Neural crest cell (in vitro differentiated cells): Measurements from ENCODE around the gene DAAM1. TPM values are rescaled to one million over a fixed set of nuclear protein-coding genes. Genes with fewer than 3 reads are reported as not detected.

Experiments
- DNase-seq: peaks from one replicate; pipeline ENCODE4 v3.0.0; 2021; ENCODE audit warnings: low read depth, mixed read lengths, low spot score
- H3K27ac Mint-ChIP-seq: one replicate; pipeline ENCODE4 v1.8.0; 2021; ENCODE audit warnings: mild to moderate bottlenecking, mixed read lengths; ENCODE audit not compliant: unreplicated experiment
- H3K27me3 Mint-ChIP-seq: 2 replicates; pipeline ENCODE4 v1.8.0; 2021; ENCODE audit warnings: low read depth, mild to moderate bottlenecking, mixed read lengths
- H3K36me3 Mint-ChIP-seq: 2 replicates; pipeline ENCODE4 v1.8.0; 2021; ENCODE audit warnings: low read depth, mild to moderate bottlenecking, mixed read lengths
- H3K4me1 Mint-ChIP-seq: 2 replicates; pipeline ENCODE4 v1.8.0; 2021; ENCODE audit warnings: mixed read lengths
- H3K4me3 Mint-ChIP-seq: one replicate; pipeline ENCODE4 v1.8.0; 2021; ENCODE audit warnings: mild to moderate bottlenecking, mixed read lengths
- H3K9me3 Mint-ChIP-seq: 2 replicates; pipeline ENCODE4 v1.8.0; 2021; ENCODE audit warnings: mixed read lengths
- total RNA-seq: library from RNA; stranded (reverse); gene quantifications from 2 replicates; pipeline ENCODE4 v1.2.1, GENCODE V29; 2021
- TF ChIP-seq, protein P1 (sequence below): fragments of 200-600 bp; sonication (generic); conservative IDR thresholded peaks from 2 replicates; pipeline ENCODE4 v1.5.0; 2021; ENCODE audit warnings: antibody characterized with exemption, mild to moderate bottlenecking

The DAAM1 gene
- total RNA-seq, 1 donor from 2014 or later = 47.2 TPM

DNA sequence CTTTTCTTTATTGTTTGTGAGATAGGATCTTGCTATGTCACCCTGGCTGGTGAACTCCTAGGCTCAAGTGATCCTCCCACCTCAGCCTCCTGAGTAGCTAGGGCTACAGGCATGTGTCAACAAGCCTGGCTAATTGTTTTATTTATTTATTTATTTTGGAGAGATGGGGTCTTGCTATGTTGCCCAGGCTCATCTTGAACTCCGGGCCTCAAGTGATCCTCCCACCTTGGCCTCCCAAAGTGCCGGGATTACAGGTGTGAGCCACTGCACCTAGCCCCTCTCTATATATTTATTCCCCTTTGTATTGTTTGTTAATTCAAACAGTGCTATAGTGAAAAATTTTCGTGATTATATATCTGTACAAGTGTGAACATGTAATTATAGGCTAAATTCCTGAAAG lies 123.3 kb downstream of the DAAM1 start:
- no peaks in the 10 kb centered on the region for H3K27me3 Mint-ChIP-seq
- TF ChIP-seq, protein P1, sequence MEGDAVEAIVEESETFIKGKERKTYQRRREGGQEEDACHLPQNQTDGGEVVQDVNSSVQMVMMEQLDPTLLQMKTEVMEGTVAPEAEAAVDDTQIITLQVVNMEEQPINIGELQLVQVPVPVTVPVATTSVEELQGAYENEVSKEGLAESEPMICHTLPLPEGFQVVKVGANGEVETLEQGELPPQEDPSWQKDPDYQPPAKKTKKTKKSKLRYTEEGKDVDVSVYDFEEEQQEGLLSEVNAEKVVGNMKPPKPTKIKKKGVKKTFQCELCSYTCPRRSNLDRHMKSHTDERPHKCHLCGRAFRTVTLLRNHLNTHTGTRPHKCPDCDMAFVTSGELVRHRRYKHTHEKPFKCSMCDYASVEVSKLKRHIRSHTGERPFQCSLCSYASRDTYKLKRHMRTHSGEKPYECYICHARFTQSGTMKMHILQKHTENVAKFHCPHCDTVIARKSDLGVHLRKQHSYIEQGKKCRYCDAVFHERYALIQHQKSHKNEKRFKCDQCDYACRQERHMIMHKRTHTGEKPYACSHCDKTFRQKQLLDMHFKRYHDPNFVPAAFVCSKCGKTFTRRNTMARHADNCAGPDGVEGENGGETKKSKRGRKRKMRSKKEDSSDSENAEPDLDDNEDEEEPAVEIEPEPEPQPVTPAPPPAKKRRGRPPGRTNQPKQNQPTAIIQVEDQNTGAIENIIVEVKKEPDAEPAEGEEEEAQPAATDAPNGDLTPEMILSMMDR = no peak
- H3K4me1 Mint-ChIP-seq = peaks cover 4% of the 10 kb centered on the region
- H3K4me3 Mint-ChIP-seq = no peak overlapping the region
- H3K36me3 Mint-ChIP-seq = no peaks in the 10 kb centered on the region
- DNase-seq = no peak
- H3K27ac Mint-ChIP-seq = no peak overlapping the region
- no peaks in the 10 kb centered on the region for H3K9me3 Mint-ChIP-seq

DNA sequence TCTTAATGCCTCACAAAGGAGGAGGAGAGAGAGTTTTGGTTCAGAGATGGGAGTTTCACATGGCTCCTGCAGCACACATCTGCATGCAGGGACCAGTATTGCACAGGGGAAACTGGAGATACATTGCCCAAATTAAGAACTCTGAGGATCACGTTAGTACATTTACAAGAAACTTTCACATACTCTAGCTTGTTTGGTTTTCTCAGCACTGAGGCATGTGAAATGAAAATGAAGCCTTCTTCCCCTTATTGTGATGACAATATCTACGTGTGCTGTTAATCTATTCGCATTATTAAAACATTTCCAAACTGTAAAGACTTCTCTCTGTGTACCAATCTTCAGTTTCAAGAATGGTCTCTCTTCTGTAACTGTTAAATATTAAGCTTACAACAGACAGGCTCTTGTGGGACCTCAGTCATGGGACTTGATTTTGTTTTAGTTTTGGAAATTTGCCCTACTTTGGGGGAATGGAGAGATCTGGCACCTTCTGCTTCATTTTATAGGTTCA lies 124.7 kb downstream of the DAAM1 start:
- Mint-ChIP-seq H3K4me1 (peaks cover 4% of the 10 kb centered on the region), H3K9me3 (no peaks in the 10 kb centered on the region), H3K4me3 (no peak overlapping the region), H3K36me3 (no peaks in the 10 kb centered on the region), H3K27me3 (no peaks in the 10 kb centered on the region), H3K27ac (no peak overlapping the region)
- no peak for DNase-seq
- TF ChIP-seq, protein P1 = no peak

DNA sequence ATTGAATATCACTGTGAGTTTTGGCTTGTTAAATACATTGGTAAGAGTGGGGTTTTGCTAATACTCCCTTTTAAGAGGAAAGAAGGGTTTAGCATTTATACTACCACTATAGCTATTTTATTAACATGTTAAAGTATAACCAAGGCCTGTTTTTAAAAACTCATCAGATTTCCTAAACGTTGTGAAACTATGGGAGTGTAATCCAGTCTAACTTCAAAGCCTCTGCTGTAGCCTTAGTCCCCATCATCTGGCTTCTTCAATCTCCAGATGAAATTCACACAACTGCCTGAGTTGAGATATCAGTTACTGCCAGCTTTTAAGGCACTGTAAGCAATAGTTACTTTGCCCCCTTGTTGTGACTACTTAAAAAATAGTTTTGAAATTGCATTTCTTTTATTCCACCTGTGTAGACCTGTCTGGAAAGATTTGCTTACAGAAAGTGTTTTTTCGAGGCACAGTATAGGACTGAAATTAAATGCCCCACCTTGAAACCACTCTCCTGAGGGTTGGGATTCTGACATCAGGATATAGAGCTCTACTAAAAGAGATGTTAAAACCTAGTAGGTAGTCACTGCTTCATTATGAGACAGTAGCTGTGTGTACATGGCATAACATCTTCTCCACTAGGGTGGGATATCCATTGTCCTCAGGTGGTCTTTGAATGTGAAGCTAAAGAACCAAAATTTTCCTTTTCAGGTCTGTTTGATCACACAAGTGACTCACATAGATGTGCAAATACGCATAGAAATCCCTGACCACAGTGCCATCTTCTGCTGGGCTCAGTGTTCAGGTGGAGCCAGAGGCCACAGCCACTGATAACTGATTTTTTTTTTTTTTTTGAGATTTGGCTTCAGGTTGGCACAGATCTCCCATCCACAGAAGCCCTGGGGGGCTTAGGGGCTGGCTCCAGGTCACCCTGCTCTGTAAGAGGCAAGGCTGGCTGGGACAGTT lies 125.5 kb downstream of the DAAM1 start:
- DNase-seq = no peak
- Mint-ChIP-seq H3K27ac (no peak overlapping the region), H3K4me3 (no peak overlapping the region), H3K27me3 (no peaks in the 10 kb centered on the region), H3K4me1 (peaks cover 4% of the 10 kb centered on the region), H3K9me3 (no peaks in the 10 kb centered on the region), H3K36me3 (no peaks in the 10 kb centered on the region)
- TF ChIP-seq, protein P1 = no peak

DNA sequence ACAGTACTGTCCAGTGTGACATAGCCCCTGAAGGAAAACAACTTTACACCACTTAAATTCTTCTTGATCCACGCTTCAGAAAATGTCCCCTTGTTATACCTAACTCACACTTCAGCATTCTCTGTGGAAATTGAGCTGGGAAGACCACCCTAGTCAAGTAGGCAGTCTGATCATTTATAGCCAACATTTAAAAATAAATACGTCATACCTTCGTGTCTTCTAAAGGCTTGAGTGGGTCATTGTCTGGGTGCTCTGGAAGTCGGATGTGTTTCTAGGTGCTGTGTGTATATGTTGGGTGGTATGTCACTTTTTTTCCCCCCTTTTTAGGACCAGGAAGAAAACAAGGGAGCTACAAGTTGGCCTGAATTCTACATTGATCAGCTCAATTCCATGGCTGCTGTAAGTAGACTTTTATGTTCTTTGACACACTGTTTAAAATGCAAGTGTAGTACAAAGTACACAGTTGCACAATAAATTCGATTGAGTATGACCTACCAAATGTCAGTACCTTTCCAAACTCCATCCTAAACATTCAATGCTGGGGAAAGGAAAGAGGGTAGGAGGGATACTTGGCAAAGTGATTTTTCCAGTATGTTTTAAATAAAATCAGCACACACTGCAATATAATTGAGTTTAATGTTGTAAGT lies 126.6 kb downstream of the DAAM1 start:
- TF ChIP-seq, protein P1 = no peak
- Mint-ChIP-seq H3K36me3 (no peaks in the 10 kb centered on the region), H3K4me3 (no peak overlapping the region), H3K4me1 (peaks cover 4% of the 10 kb centered on the region), H3K9me3 (no peaks in the 10 kb centered on the region), H3K27ac (no peak overlapping the region), H3K27me3 (no peaks in the 10 kb centered on the region)
- DNase-seq = no peak

DNA sequence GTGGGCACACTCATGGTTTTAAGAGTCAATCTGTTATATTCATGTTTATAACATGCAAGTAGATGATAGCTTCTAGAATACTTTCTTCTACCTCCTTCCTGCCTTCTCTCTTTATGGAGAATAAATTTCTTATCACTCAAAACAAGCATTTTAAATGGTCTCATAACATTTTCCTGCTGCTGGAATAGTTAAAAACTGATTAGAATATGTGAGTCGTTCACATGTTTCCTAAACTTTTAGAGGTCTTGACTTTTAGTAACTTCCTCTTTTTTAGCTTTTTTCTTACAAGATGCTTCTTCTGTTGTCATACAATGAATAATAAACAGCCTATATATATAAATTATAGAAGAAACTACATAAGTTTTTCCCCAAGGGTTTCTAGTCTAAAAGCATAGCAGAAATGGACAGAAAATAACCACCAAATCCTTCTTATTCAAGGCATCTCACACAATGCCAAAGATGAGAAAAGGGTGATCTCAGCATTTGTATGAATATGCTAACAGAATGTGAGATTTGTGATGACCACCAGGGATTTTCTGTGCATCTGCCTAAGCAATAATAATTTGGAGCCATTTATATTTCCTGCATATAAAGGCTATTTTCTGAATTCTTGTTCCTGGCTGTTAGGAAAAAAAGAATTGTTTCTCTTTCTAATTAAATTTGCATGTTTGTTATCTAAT lies 127.8 kb downstream of the DAAM1 start:
- Mint-ChIP-seq H3K36me3 (no peaks in the 10 kb centered on the region), H3K9me3 (no peaks in the 10 kb centered on the region), H3K27me3 (no peaks in the 10 kb centered on the region), H3K27ac (no peak overlapping the region), H3K4me3 (no peak overlapping the region), H3K4me1 (peaks cover 4% of the 10 kb centered on the region)
- DNase-seq = no peak
- TF ChIP-seq, protein P1 = no peak
